ENCODE measurements around the gene NOL4L. TPM values are rescaled to one million over a fixed set of nuclear protein-coding genes. Genes with fewer than 3 reads are reported as not detected.
A peak's percentile ranks its signal among the peaks of the same experiment; 100 is the strongest.

The NOL4L gene
- total and polyA plus RNA-seq, 2 donors (not counting 3 experiments of a cell fraction or from before 2014, with no cell fraction given), result 55.2 to 79.6 TPM

DNA sequence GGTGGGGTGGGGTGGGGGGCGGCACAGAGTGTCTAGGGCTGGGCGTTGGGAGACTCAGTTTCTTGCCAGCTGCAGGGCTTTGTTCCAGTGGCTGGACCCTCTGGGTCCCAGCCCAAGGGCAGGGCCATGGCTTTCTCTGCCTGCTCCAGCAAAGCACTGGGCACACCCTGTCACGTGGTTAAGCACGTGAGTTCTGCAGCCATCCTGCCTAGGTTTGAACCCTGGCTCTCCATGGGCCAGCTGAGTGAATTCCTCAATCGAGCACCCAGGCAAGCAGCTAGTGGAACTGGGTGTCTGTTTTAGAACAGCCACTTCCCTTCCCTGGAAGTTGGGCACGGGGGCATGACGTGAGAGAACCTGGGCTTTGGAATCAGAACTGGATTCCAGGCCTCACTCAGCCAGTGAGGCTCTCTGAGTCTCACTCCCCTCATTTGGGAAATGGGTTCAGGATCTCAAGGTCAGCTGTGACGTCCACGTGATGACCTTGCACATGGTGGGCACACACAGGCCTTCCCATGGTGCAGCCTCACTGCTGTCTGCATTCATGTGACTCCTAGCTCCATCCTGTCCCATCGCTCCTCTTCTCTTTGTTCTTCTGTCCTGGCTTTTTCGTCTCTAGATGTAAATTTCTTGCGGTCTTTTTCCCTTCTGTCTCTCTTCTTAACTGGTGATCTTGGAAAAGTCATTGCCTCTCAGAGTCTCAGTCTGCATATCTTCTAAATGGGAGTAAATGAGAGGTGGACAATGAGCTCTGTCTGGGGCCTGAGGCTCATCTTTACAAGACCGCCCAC, 45.9 kb downstream of the NOL4L start:
- no peak for FAIRE-seq
- H3K79me2 ChIP-seq (ENCODE audit: control insufficient read depth, insufficient read depth, low read length), result no peaks in the 10 kb centered on the region
- H3K4me3 ChIP-seq (replicated peaks in 1 of 3; ENCODE audit: insufficient read depth in 1 of 3, low read depth in 1 of 3, low read length in 3 of 3), result no peak overlapping the region
- H3K36me3 ChIP-seq (ENCODE audit: control insufficient read depth in 2 of 2, extremely low read depth in 1 of 2, insufficient read depth in 2 of 2, low read length in 2 of 2), result no peaks in the 10 kb centered on the region
- no peak overlapping the region for H3K4me2 ChIP-seq (ENCODE audit: insufficient read depth, low read length)
- ChIA-PET POLR2A (no interaction called here), CTCF (interaction anchor here (0.7 to 1.3 kb wide), 4 partner anchors 15 to 239 kb away, joined by 3 read pairs; no protein-coding TSS in a partner anchor)
- peak overlapping the region; percentile 24 for H2AFZ ChIP-seq (ENCODE audit: low read depth, low read length)
- no peaks in the 10 kb centered on the region for H3K9me3 ChIP-seq (replicated peaks; ENCODE audit: control insufficient read depth, insufficient read depth, low read length)
- H3K9me1 ChIP-seq (replicated peaks; ENCODE audit: control insufficient read depth, extremely low read depth, insufficient read depth, low read length), result no peaks in the 10 kb centered on the region
- BruUV-seq (replicated peaks), result no TSS peak
- DNase-seq (ENCODE audit: low read depth, low spot score), result no peak
- no peak overlapping the region for H3K27ac ChIP-seq (ENCODE audit: insufficient read depth, low read depth, low read length)
- intact Hi-C loops (cut with micrococcal nuclease), result no loop called here
- peaks cover 6% of the 10 kb centered on the region for H3K4me1 ChIP-seq (ENCODE audit: control insufficient read depth, extremely low read depth, insufficient read depth, low read length)
- no peak for TF ChIP-seq EZH2 (IDR thresholded peaks at IDR 0.05; ENCODE audit: borderline replicate concordance, low read depth, low read length, severe bottlenecking)
- no peak for TF ChIP-seq GATA2 (IDR thresholded peaks at IDR 0.05; ENCODE audit: insufficient read depth, insufficient read length, low read depth, low read length)
- no peak for TF ChIP-seq FOS (IDR thresholded peaks at IDR 0.05; ENCODE audit: borderline replicate concordance, insufficient read depth, low read length)
- no peak for TF ChIP-seq POLR2AphosphoS5 (IDR thresholded peaks at IDR 0.05; ENCODE audit: insufficient read depth, low read depth, low read length)
- no peak for TF ChIP-seq JUN (IDR thresholded peaks at IDR 0.05; ENCODE audit: borderline replicate concordance, insufficient read depth, insufficient read length, low read depth)
- TF ChIP-seq, protein P1, sequence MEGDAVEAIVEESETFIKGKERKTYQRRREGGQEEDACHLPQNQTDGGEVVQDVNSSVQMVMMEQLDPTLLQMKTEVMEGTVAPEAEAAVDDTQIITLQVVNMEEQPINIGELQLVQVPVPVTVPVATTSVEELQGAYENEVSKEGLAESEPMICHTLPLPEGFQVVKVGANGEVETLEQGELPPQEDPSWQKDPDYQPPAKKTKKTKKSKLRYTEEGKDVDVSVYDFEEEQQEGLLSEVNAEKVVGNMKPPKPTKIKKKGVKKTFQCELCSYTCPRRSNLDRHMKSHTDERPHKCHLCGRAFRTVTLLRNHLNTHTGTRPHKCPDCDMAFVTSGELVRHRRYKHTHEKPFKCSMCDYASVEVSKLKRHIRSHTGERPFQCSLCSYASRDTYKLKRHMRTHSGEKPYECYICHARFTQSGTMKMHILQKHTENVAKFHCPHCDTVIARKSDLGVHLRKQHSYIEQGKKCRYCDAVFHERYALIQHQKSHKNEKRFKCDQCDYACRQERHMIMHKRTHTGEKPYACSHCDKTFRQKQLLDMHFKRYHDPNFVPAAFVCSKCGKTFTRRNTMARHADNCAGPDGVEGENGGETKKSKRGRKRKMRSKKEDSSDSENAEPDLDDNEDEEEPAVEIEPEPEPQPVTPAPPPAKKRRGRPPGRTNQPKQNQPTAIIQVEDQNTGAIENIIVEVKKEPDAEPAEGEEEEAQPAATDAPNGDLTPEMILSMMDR (IDR thresholded peaks at IDR 0.05; ENCODE audit: extremely low read depth in 1 of 2, insufficient read depth in 1 of 2, low read depth in 1 of 2, low read length in 2 of 2), result no peak
- TF ChIP-seq POLR2A (IDR thresholded peaks at IDR 0.05; ENCODE audit: low read depth, low read length), result no peak
- TF ChIP-seq MAX (IDR thresholded peaks at IDR 0.05; ENCODE audit: insufficient read depth, insufficient read length), result no peak
- no peak for TF ChIP-seq MYC (IDR thresholded peaks at IDR 0.05; ENCODE audit: low read depth, low read length)
- no peak overlapping the region for H3K9ac ChIP-seq (replicated peaks; ENCODE audit: extremely low read depth, insufficient read depth, low read length)
- dilution Hi-C loops (cut with MboI; ENCODE audit: extremely low pct_ligation_motif_present, low sequenced_read_pairs), result no loop called here
- no peaks in the 10 kb centered on the region for H3K27me3 ChIP-seq (ENCODE audit: control insufficient read depth in 2 of 2, insufficient read depth in 2 of 2, low read length in 2 of 2)
- H4K20me1 ChIP-seq (replicated peaks; ENCODE audit: control insufficient read depth, extremely low read depth, insufficient read depth, low read length), result no peaks in the 10 kb centered on the region

Measured in endothelial cell of umbilical vein (primary cell).